Gastrocnemius medialis (tissue), 4 donors: ENCODE measurements around the gene SPC24. TPM values are rescaled to one million over a fixed set of nuclear protein-coding genes. Genes with fewer than 3 reads are reported as not detected.
"Not testable (repeated sequence)": the region's sequence is repeated elsewhere in the genome, so short reads cannot be mapped to it uniquely, and the experiment has no call there.

Source experiments
- ATAC-seq, 2 donors: fragments of 150-250 bp; one replicate each; pipeline ENCODE4 v1.9.1; 2016
- DNase-seq, 2 donors: peaks; one replicate each; pipeline ENCODE4 v3.0.0-alpha.2; 2019
- H3K27ac ChIP-seq, 4 donors: fragments of 200-600 bp; sonication (generic); 1 replicate in 1 of 4; 2 replicates in 3 of 4; pipeline ENCODE4 v1.5.1; 2016 to 2018; ENCODE audit warnings: mild to moderate bottlenecking in 2 of 4, moderate library complexity in 1 of 4
- H3K27me3 ChIP-seq, 3 donors: fragments of 200-600 bp; sonication (generic) in 2 of 3; 1 replicate in 1 of 3; 2 replicates in 2 of 3; pipeline versions ENCODE4 v1.5.1 to v1.6.0; 2016 to 2019; ENCODE audit warnings: mild to moderate bottlenecking in 1 of 3, moderate library complexity in 1 of 3
- H3K36me3 ChIP-seq, 2 donors: fragments of 200-600 bp; sonication (generic) in 1 of 2; one replicate each; pipeline ENCODE4 v1.5.1; 2017 to 2018
- H3K4me1 ChIP-seq, 2 donors: fragments of 200-600 bp; sonication (generic) in 1 of 2; one replicate each; pipeline ENCODE4 v1.5.1; 2016 to 2017; ENCODE audit warnings: mild to moderate bottlenecking in 2 of 2
- H3K4me3 ChIP-seq, 4 donors: fragments of 200-600 bp; sonication (generic) in 3 of 4; 1 replicate in 1 of 4; 2 replicates in 3 of 4; pipeline ENCODE4 v1.5.1; 2016 to 2019; ENCODE audit warnings: mild to moderate bottlenecking in 2 of 4
- H3K9me3 ChIP-seq, 3 donors: fragments of 200-600 bp; sonication (generic) in 2 of 3; 1 replicate in 1 of 3; 2 replicates in 2 of 3; pipeline ENCODE4 v1.5.1; 2016 to 2019
- POLR2A ChIP-seq, 2 donors: fragments of 450-650 bp; IDR thresholded peaks; one replicate each; pipeline ENCODE4 v1.6.1; 2017; ENCODE audit warnings: antibody characterized with exemption in 2 of 2, mild to moderate bottlenecking in 2 of 2, moderate library complexity in 2 of 2
- in situ Hi-C, 4 donors: fragments of 200-750 bp; cut with MboI; loops; one replicate each; pipeline versions ENCODE4 v1.15.0 to v1.8.0; 2017; ENCODE audit warnings: low sequenced_read_pairs in 4 of 4
- intact Hi-C: fragments of 100-400 bp; cut with DNase I; formaldehyde crosslinking; loops from one replicate; pipeline ENCODE4 v1.15.1; 2023; ENCODE audit warnings: low total_unique reads
- total RNA-seq, 4 donors: library from RNA; depleted of rRNA; stranded (reverse); fragments of >200 nt; gene quantifications; one replicate each; pipeline versions ENCODE4 v1.1.0 to v1.2.3, GENCODE V29; 2016
- TF ChIP-seq, protein P1 (sequence below), 5 experiments: fragments of 450-650 bp in 3 of 5; fragments of 200-600 bp in 2 of 5; sonication (generic) in 2 of 5; IDR thresholded peaks in 4 of 5; conservative IDR thresholded peaks in 1 of 5; 1 replicate in 4 of 5; 2 replicates in 1 of 5; pipeline ENCODE4 v1.5.1; 2016 to 2019; ENCODE audit warnings: antibody characterized with exemption in 5 of 5, mild to moderate bottlenecking in 3 of 5, moderate library complexity in 3 of 5

The SPC24 gene
- total RNA-seq, 4 donors from 2014 or later: 0.55 to 1.6 TPM; not detected in 2

GRCh38 chr19:11111117-11111770, 44.3 kb downstream of the SPC24 start:
- Histone ChIP-seq H3K27me3 (no peaks in the 10 kb centered on the region), H3K9me3 (no peaks in the 10 kb centered on the region), H3K36me3 (peaks cover 0 to 4% of the 10 kb centered on the region in 2 donors), H3K4me1 (no peaks in the 10 kb centered on the region), H3K27ac (no peak overlapping the region), H3K4me3 (no peak overlapping the region)
- intact Hi-C loops (no loop called here), in situ Hi-C loops (no loop called here)
- TF ChIP-seq POLR2A (IDR thresholded peaks at IDR 0.05): no peak
- TF ChIP-seq, protein P1, sequence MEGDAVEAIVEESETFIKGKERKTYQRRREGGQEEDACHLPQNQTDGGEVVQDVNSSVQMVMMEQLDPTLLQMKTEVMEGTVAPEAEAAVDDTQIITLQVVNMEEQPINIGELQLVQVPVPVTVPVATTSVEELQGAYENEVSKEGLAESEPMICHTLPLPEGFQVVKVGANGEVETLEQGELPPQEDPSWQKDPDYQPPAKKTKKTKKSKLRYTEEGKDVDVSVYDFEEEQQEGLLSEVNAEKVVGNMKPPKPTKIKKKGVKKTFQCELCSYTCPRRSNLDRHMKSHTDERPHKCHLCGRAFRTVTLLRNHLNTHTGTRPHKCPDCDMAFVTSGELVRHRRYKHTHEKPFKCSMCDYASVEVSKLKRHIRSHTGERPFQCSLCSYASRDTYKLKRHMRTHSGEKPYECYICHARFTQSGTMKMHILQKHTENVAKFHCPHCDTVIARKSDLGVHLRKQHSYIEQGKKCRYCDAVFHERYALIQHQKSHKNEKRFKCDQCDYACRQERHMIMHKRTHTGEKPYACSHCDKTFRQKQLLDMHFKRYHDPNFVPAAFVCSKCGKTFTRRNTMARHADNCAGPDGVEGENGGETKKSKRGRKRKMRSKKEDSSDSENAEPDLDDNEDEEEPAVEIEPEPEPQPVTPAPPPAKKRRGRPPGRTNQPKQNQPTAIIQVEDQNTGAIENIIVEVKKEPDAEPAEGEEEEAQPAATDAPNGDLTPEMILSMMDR (IDR thresholded peaks at IDR 0.05 in 4 of 5, conservative IDR thresholded peaks at IDR 0.05 in 1 of 5): no peak
- no peak for DNase-seq
- no peak for ATAC-seq

DNA sequence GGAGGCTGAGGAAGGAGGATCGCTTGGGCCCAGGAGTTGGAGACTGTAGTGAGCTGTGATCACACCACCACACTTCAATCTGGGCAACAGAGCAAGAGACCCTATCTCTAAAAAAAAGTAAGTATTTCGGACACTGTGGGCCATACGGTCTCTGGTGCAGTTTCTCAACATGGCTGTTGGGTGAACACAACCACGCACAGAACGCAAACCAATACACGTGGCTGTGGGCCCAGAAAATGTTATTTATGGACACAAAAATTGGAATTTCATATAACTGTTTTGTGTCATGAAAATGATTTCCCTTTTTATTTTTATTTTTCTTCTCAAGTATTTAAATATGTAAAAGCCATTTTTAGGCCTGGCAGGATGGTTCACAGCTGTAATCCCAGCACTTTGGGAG, 46.8 kb downstream of the SPC24 start:
- in situ Hi-C loops: no loop called here
- Histone ChIP-seq H3K4me3 (no peak overlapping the region), H3K4me1 (no peaks in the 10 kb centered on the region), H3K9me3 (no peaks in the 10 kb centered on the region), H3K36me3 (peaks cover 0 to 10% of the 10 kb centered on the region in 2 donors), H3K27me3 (no peaks in the 10 kb centered on the region), H3K27ac (no peak overlapping the region)
- intact Hi-C loops: no loop called here
- TF ChIP-seq, protein P1 (IDR thresholded peaks at IDR 0.05 in 4 of 5, conservative IDR thresholded peaks at IDR 0.05 in 1 of 5): no peak
- no peak for TF ChIP-seq POLR2A (IDR thresholded peaks at IDR 0.05)
- DNase-seq (no peak), ATAC-seq (no peak)

GRCh38 chr19:11106477-11106876, 49.1 kb downstream of the SPC24 start:
- no peaks in the 10 kb centered on the region for H3K27me3 ChIP-seq
- H3K4me1 ChIP-seq: no peaks in the 10 kb centered on the region
- intact Hi-C loops (no loop called here), in situ Hi-C loops (no loop called here)
- ATAC-seq (no peak), DNase-seq (peak in 1 of 2 donors; percentile 19)
- H3K36me3 ChIP-seq: peaks cover 0 to 10% of the 10 kb centered on the region in 2 donors
- H3K9me3 ChIP-seq: no peaks in the 10 kb centered on the region
- no peak overlapping the region for H3K4me3 ChIP-seq
- H3K27ac ChIP-seq: no peak overlapping the region
- TF ChIP-seq POLR2A (IDR thresholded peaks at IDR 0.05): no peak
- TF ChIP-seq, protein P1 (IDR thresholded peaks at IDR 0.05 in 4 of 5, conservative IDR thresholded peaks at IDR 0.05 in 1 of 5): no peak

DNA sequence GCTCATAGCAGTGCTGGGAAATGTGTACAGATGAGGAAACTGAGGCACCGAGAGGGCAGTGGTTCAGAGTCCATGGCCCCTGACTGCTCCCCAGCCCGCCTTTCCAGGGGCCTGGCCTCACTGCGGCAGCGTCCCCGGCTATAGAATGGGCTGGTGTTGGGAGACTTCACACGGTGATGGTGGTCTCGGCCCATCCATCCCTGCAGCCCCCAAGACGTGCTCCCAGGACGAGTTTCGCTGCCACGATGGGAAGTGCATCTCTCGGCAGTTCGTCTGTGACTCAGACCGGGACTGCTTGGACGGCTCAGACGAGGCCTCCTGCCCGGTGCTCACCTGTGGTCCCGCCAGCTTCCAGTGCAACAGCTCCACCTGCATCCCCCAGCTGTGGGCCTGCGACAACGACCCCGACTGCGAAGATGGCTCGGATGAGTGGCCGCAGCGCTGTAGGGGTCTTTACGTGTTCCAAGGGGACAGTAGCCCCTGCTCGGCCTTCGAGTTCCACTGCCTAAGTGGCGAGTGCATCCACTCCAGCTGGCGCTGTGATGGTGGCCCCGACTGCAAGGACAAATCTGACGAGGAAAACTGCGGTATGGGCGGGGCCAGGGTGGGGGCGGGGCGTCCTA, 50.5 kb downstream of the SPC24 start:
- no peak for TF ChIP-seq POLR2A (IDR thresholded peaks at IDR 0.05)
- TF ChIP-seq, protein P1 (IDR thresholded peaks at IDR 0.05 in 4 of 5, conservative IDR thresholded peaks at IDR 0.05 in 1 of 5): no peak
- DNase-seq: no peak
- H3K4me3 ChIP-seq: no peak overlapping the region
- intact Hi-C loops: no loop called here
- no peak for ATAC-seq
- no peak overlapping the region for H3K27ac ChIP-seq
- no peaks in the 10 kb centered on the region for H3K4me1 ChIP-seq
- H3K36me3 ChIP-seq: peaks cover 0 to 10% of the 10 kb centered on the region in 2 donors
- H3K27me3 ChIP-seq: no peaks in the 10 kb centered on the region
- H3K9me3 ChIP-seq: no peaks in the 10 kb centered on the region
- in situ Hi-C loops: no loop called here

GRCh38 chr19:11103667-11104066, 51.9 kb downstream of the SPC24 start:
- in situ Hi-C loops, H3K9me3 ChIP-seq, intact Hi-C loops, H3K27me3 ChIP-seq, H3K4me1 ChIP-seq, H3K36me3 ChIP-seq, DNase-seq, ATAC-seq, H3K4me3 ChIP-seq, H3K27ac ChIP-seq: not testable (repeated sequence)
